K562 (cell line): ENCODE measurements around the gene ELAC1. TPM values are rescaled to one million over a fixed set of nuclear protein-coding genes. Genes with fewer than 3 reads are reported as not detected.
A peak's percentile ranks its signal among the peaks of the same experiment; 100 is the strongest.

Source experiments
- FOXP4 ChIP-seq: sonication (generic); formaldehyde crosslinking; IDR thresholded peaks from 2 replicates; pipeline ENCODE4 v1.8.0; 2022; ENCODE audit warnings: mild to moderate bottlenecking, missing genetic modification reagents, borderline replicate concordance
- GABPA ChIP-seq: fragments of 200-800 bp; sonication (Bioruptor generic); conservative IDR thresholded peaks from 2 replicates; pipeline ENCODE4 v1.6.1; 2016; ENCODE audit warnings: low read depth, missing genetic modification characterization, missing compliant biosample characterization
- HCFC1 ChIP-seq: IDR thresholded peaks from 2 replicates; pipeline ENCODE4 v1.6.1; 2012; ENCODE audit warnings: low read depth, low read length, improper control_type of control experiment
- HES1 ChIP-seq: fragments of 450-650 bp; IDR thresholded peaks from 2 replicates; pipeline ENCODE4 v1.6.1; 2016; ENCODE audit warnings: low read depth, mild to moderate bottlenecking, moderate library complexity
- MGA ChIP-seq: fragments of 450-650 bp; IDR thresholded peaks from 2 replicates; pipeline ENCODE4 v1.6.1; 2016; ENCODE audit warnings: mild to moderate bottlenecking, moderate library complexity
- RCOR1 ChIP-seq, 2 experiments: IDR thresholded peaks; 2 replicates each; pipeline ENCODE4 v1.6.1; 2012; ENCODE audit warnings: low read depth in 2 of 2, low read length in 2 of 2, borderline replicate concordance in 1 of 2, improper control_type of control experiment in 1 of 2
- RFX5 ChIP-seq: IDR thresholded peaks from 2 replicates; pipeline ENCODE4 v1.6.1; 2011; ENCODE audit warnings: low read depth, mild to moderate bottlenecking, improper control_type of control experiment, low read length
- SP1 ChIP-seq: sonication (generic); formaldehyde crosslinking; IDR thresholded peaks from 2 replicates; pipeline ENCODE4 v1.8.1; 2022; ENCODE audit warnings: mild to moderate bottlenecking, missing genetic modification reagents
- SUPT5H ChIP-seq: fragments of 450-650 bp; IDR thresholded peaks from 2 replicates; pipeline ENCODE4 v1.6.1; 2016
- ZNF512 ChIP-seq: IDR thresholded peaks from 2 replicates; pipeline ENCODE4 v1.6.1; 2016; ENCODE audit warnings: missing genetic modification characterization, missing compliant biosample characterization
- polyA plus RNA-seq, 8 experiments: library from polyadenylated mRNA; depleted of rRNA in 4 of 8; stranded (reverse) in 5 of 8; unstranded in 3 of 8; fragments of >200 nt; fragmentation: Nextera tagmentation in 2 of 8; fragmentation: Illumina TruSeq in 1 of 8; extraction: Ambion mirVana in 2 of 8; extraction: Trizol in 1 of 8; gene quantifications; 2 replicates each; pipeline versions ENCODE4 v1.2.1 to v1.2.3, GENCODE V29; 2011 to 2014; ENCODE audit warnings: inconsistent platforms in 1 of 8, missing spikeins in 1 of 8
- total RNA-seq, 7 experiments: library from RNA; depleted of rRNA in 6 of 7; stranded (reverse); fragments of >200 nt in 6 of 7; fragmentation: Illumina TruSeq in 2 of 7; extraction: Trizol in 2 of 7; gene quantifications; 2 replicates each; pipeline versions ENCODE4 v1.2.1 to v1.2.3, GENCODE V29; 2011 to 2021; ENCODE audit warnings: low replicate concordance in 1 of 7

Gene ELAC1
- total and polyA plus RNA-seq, 9 of the 15 experiments (the other 6 are each of a cell fraction or from before 2014, with no cell fraction given): 3.7 to 7.7 (median 4.9) TPM

- TF ChIP-seq MGA (0 out of 2 replicates have a peak, but pooled peaks have one; percentile 16), SUPT5H (peak; percentile 65), GABPA (tag) (peak; percentile 94), RFX5 (no peak), ZNF512 (tag) (no peak), RCOR1 (IDR thresholded peaks at IDR 0.05; ENCODE audit: borderline replicate concordance in 1 of 2, low read depth in 2 of 2, low read length in 2 of 2) (peak in 1 of 2 experiments; percentile 79; a peak in 2 of 4 replicates), HCFC1 (peak; percentile 74), FOXP4 (CRISPR knock-in tag) (no peak), SP1 (CRISPR knock-in tag) (no peak; the same call in 1 of the 2 replicates), HES1 (no peak)
These were observed at the start of gene ELAC1 (continued) for GRCh38 chr18:50967714-50968661.
